PC-3 (cell line): ENCODE measurements around the gene GPR152. TPM values are rescaled to one million over a fixed set of nuclear protein-coding genes. Genes with fewer than 3 reads are reported as not detected.

Experiments used
- ATAC-seq: fragments of 200-7000 bp; cut with Tn5 transposase; 2 replicates; pipeline ENCODE4 v1.9.1; 2020; ENCODE audit warnings: mild to moderate bottlenecking, moderate library complexity
- BruUV-seq: library from RNA; stranded (reverse); fragments of 400-500 nt; replicated peaks from 2 replicates; lab custom pipeline; 2021; lab: Mats Ljungman, UMichigan
- CTCF ChIA-PET: fragments of 300-600 bp; sonication (Branson Sonifier 250); formaldehyde crosslinking; loops from one replicate; lab custom pipeline; 2022; ENCODE audit warnings: antibody characterized with exemption; lab: Charles Lee
- POLR2A ChIA-PET: fragments of 300-600 bp; sonication (Branson Sonifier 250); formaldehyde crosslinking; loops from one replicate; lab custom pipeline; 2022; ENCODE audit warnings: antibody characterized with exemption; ENCODE audit not compliant: unreplicated experiment; lab: Charles Lee
- DNase-seq: peaks from one replicate; pipeline ENCODE4 v3.0.0-alpha.2; 2015
- H2AFZ ChIP-seq: fragments of 300-600 bp; sonication (generic); 2 replicates; pipeline ENCODE4 v1.6.0; 2016; ENCODE audit warnings: antibody characterized with exemption, low read length
- H3F3A ChIP-seq: fragments of 300-600 bp; sonication (generic); one replicate; pipeline ENCODE4 v1.6.0; 2017; ENCODE audit warnings: antibody characterized with exemption, low read length, control low read depth, mild to moderate bottlenecking; ENCODE audit not compliant: unreplicated experiment
- H3K27ac ChIP-seq: fragments of 300-600 bp; sonication (generic); 2 replicates; pipeline ENCODE4 v1.5.1; 2016; ENCODE audit warnings: mild to moderate bottlenecking, low read length
- H3K27me3 ChIP-seq: fragments of 300-600 bp; sonication (generic); 2 replicates; pipeline ENCODE4 v1.6.1; 2016; ENCODE audit warnings: low read length, mixed read lengths
- H3K36me3 ChIP-seq: fragments of 300-600 bp; sonication (generic); 2 replicates; pipeline ENCODE4 v1.6.1; 2016; ENCODE audit warnings: low read depth, mixed run types, low read length, mixed read lengths
- H3K4me1 ChIP-seq: fragments of 300-600 bp; sonication (generic); 2 replicates; pipeline ENCODE4 v1.5.1; 2016; ENCODE audit warnings: low read length; ENCODE audit not compliant: insufficient read depth
- H3K4me2 ChIP-seq: fragments of 300-600 bp; sonication (generic); 2 replicates; pipeline ENCODE4 v1.6.0; 2016; ENCODE audit warnings: low read length
- H3K4me3 ChIP-seq: fragments of 300-600 bp; sonication (generic); 2 replicates; pipeline ENCODE4 v1.5.1; 2016; ENCODE audit warnings: mild to moderate bottlenecking, low read length, mixed read lengths
- H3K79me2 ChIP-seq: fragments of 300-600 bp; sonication (generic); 2 replicates; pipeline ENCODE4 v1.6.1; 2017; ENCODE audit warnings: low read length, mixed read lengths
- H3K9ac ChIP-seq: fragments of 300-600 bp; sonication (generic); 2 replicates; pipeline ENCODE4 v1.6.0; 2016; ENCODE audit warnings: mild to moderate bottlenecking, low read length
- H3K9me2 ChIP-seq: fragments of 300-600 bp; sonication (generic); replicated peaks from 2 replicates; pipeline ENCODE4 v1.6.1; 2016; ENCODE audit warnings: mixed run types, low read length, mixed read lengths
- H3K9me3 ChIP-seq: fragments of 300-600 bp; sonication (generic); 2 replicates; pipeline ENCODE4 v1.6.1; 2016; ENCODE audit warnings: low read length, mixed read lengths
- H4K20me1 ChIP-seq: fragments of 300-600 bp; sonication (generic); 2 replicates; pipeline ENCODE4 v1.6.1; 2016; ENCODE audit warnings: low read length, mixed read lengths
- CTCF ChIP-seq: fragments of 300-600 bp; sonication (generic); conservative IDR thresholded peaks from 2 replicates; pipeline ENCODE4 v1.5.1; 2017; ENCODE audit warnings: antibody characterized with exemption, low read depth, mild to moderate bottlenecking, low read length
- EZH2 ChIP-seq: fragments of 300-600 bp; sonication (generic); IDR thresholded peaks from one replicate; pipeline ENCODE4 v1.6.1; 2017; ENCODE audit warnings: antibody characterized with exemption, mild to moderate bottlenecking, low read length; ENCODE audit not compliant: unreplicated experiment
- EZH2phosphoT487 ChIP-seq: fragments of 300-600 bp; sonication (generic); IDR thresholded peaks from 2 replicates; pipeline ENCODE4 v1.6.1; 2018; ENCODE audit warnings: mild to moderate bottlenecking, antibody characterized with exemption, low read length, borderline replicate concordance
- intact Hi-C: fragments of 100-400 bp; cut with micrococcal nuclease; formaldehyde crosslinking; loops from 2 replicates; pipeline ENCODE4 v1.9.0; 2023
- total RNA-seq: library from RNA; depleted of rRNA; stranded (reverse); fragments of >200 nt; gene quantifications from 2 replicates; pipeline ENCODE4 v1.2.3, GENCODE V29; 2014

Gene GPR152
- total RNA-seq, 1 experiment from 2014 or later: not detected

GRCh38 chr11:67498544-67498972 is 46.0 kb upstream of the GPR152 start:
- ChIA-PET POLR2A (no interaction called here), CTCF (no interaction called here)
- H3K9me3 ChIP-seq: no peaks in the 10 kb centered on the region
- TF ChIP-seq CTCF (no peak), EZH2phosphoT487 (no peak), EZH2 (no peak)
- H3K79me2 ChIP-seq: peaks cover 9% of the 10 kb centered on the region; the same call in 1 of the 2 replicates
- H3K4me2 ChIP-seq: no peak overlapping the region
- H3K9ac ChIP-seq: no peak overlapping the region
- DNase-seq (no peak), ATAC-seq (no peak)
- H4K20me1 ChIP-seq: no peaks in the 10 kb centered on the region; the same call in 1 of the 2 replicates
- H3K4me3 ChIP-seq: no peak overlapping the region
- intact Hi-C loops: no loop called here
- no peak overlapping the region for H2AFZ ChIP-seq
- H3K27me3 ChIP-seq: no peaks in the 10 kb centered on the region
- H3K36me3 ChIP-seq: no peaks in the 10 kb centered on the region
- no TSS peak for BruUV-seq
- H3F3A ChIP-seq: no peaks in the 10 kb centered on the region
- H3K4me1 ChIP-seq: peaks cover 1% of the 10 kb centered on the region; the same call in 1 of the 2 replicates
- H3K9me2 ChIP-seq: no peaks in the 10 kb centered on the region
- H3K27ac ChIP-seq: no peak overlapping the region

GRCh38 chr11:67497656-67498291 is 45.2 kb upstream of the GPR152 start:
- H3K79me2 ChIP-seq: 0 out of 2 replicates have a peak, but pooled peaks cover 3% of the 10 kb centered on the region
- no TSS peak for BruUV-seq
- ATAC-seq: no peak
- H3K36me3 ChIP-seq: no peaks in the 10 kb centered on the region; the same call in 1 of the 2 replicates
- intact Hi-C loops: no loop called here
- DNase-seq: no peak
- no peak overlapping the region for H2AFZ ChIP-seq
- H3K9me3 ChIP-seq: no peaks in the 10 kb centered on the region
- CTCF ChIA-PET: no interaction called here
- H4K20me1 ChIP-seq: no peaks in the 10 kb centered on the region; the same call in 1 of the 2 replicates
- TF ChIP-seq CTCF (no peak), EZH2phosphoT487 (no peak), EZH2 (no peak)
- no peak overlapping the region for H3K27ac ChIP-seq
- no peaks in the 10 kb centered on the region for H3F3A ChIP-seq
- no peak overlapping the region for H3K4me3 ChIP-seq
- no peaks in the 10 kb centered on the region for H3K4me1 ChIP-seq
- POLR2A ChIA-PET: no interaction called here
- no peak overlapping the region for H3K4me2 ChIP-seq
- H3K9ac ChIP-seq: no peak overlapping the region
- no peaks in the 10 kb centered on the region for H3K27me3 ChIP-seq
- H3K9me2 ChIP-seq: no peaks in the 10 kb centered on the region

GRCh38 chr11:67496113-67496512 is 43.6 kb upstream of the GPR152 start:
- Histone ChIP-seq H3K4me1 (no peaks in the 10 kb centered on the region), H3K27me3 (no peaks in the 10 kb centered on the region), H3K27ac (no peak overlapping the region), H3K9me3 (no peaks in the 10 kb centered on the region), H2AFZ (no peak overlapping the region), H3K4me2 (no peak overlapping the region), H3K4me3 (no peak overlapping the region), H4K20me1 (no peaks in the 10 kb centered on the region; the same call in 1 of the 2 replicates), H3K79me2 (no peaks in the 10 kb centered on the region), H3K9ac (no peak overlapping the region), H3K9me2 (no peaks in the 10 kb centered on the region), H3K36me3 (no peaks in the 10 kb centered on the region; the same call in 1 of the 2 replicates), H3F3A (no peaks in the 10 kb centered on the region)
- intact Hi-C loops: no loop called here
- no TSS peak for BruUV-seq
- ATAC-seq: no peak
- CTCF ChIA-PET: no interaction called here
- no peak for TF ChIP-seq EZH2
- TF ChIP-seq EZH2phosphoT487: no peak
- TF ChIP-seq CTCF: no peak
- DNase-seq: no peak
- POLR2A ChIA-PET: no interaction called here
